GM10248 (cell line): Measurements from ENCODE around the gene TGFB1.

Experiments used
- CTCF ChIA-PET: fragments of 300-600 bp; sonication (Branson Sonifier 250); formaldehyde crosslinking; extraction: SDS; loops from one replicate; lab custom pipeline; 2021; ENCODE audit warnings: antibody characterized with exemption; lab: Yijun Ruan, JAX
- POLR2A ChIA-PET: fragments of 350-650 bp; sonication (Branson Sonifier 250); formaldehyde crosslinking; extraction: SDS; loops from one replicate; lab custom pipeline; 2020; ENCODE audit warnings: antibody characterized with exemption; lab: Yijun Ruan, JAX
- DNase-seq: peaks from one replicate; pipeline ENCODE4 v3.0.0; 2012; ENCODE audit errors: extremely low spot score
- CTCF ChIP-seq: IDR thresholded peaks from 2 replicates; pipeline ENCODE4 v1.5.1; 2012; ENCODE audit warnings: mild to moderate bottlenecking, low read depth; ENCODE audit errors: extremely low read depth, missing control alignments, control extremely low read depth

Gene TGFB1

DNA sequence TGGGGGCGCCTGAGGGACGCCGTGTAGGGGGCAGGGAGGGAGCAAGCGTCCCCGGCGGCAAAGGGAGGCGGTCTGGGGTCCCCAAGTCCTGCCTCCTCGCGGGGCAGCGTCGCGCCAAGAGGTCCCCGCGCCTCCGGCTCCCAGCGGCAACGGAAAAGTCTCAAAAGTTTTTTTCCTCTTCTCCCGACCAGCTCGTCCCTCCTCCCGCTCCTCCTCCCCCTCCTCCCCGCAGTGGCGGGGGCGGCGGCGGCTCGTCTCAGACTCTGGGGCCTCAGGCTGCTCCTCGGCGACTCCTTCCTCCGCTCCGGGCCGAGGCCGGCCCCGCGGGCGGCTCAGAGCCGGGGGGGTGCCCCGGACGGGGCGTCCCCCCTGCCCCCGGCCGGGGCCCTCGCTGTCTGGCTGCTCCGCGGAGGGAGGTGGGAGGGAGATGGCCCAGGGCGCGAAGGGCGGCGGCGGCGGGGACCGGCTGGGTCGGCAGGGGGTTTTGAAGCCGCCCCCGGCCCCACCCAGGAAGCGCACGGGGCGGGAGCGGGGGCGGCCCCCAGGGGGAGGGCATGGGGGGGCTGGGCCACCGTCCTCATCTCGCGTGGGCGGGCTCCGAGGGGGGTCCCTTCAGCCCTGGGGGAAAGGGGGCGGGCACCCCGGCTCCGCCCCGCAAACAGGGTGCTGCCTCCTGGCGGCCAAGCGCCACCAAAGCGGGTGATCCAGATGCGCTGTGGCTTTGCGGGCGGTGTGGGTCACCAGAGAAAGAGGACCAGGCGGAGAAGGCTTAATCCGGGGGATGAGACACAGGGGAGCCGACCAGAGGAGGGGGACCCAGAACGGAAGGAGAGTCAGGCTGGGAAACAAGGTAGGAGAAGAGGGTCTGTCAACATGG is at the start of gene TGFB1:
TSS of gene TGFB1 (minus strand) at position 457 of the 877 bp plus-strand sequence. CDS start 878 bp downstream, outside the sequence.
- POLR2A ChIA-PET, result interaction anchor here (1.0 to 3.2 kb wide), 2 partner anchors 11 to 178 kb away, joined by 3 to 25 read pairs; partner anchors contain the start of gene B9D2
- peak; percentile 90 for TF ChIP-seq CTCF

GRCh38 chr19:41402010-41402409 is 48.3 kb upstream of the TGFB1 start:
- CTCF ChIA-PET, result interaction anchor here (0.9 to 1.1 kb wide), 2 partner anchors 162 to 195 kb away, joined by 3 read pairs; no protein-coding TSS in a partner anchor

More for the DNA sequence above, at the start of gene TGFB1:
- peak; percentile 97 for DNase-seq
- CTCF ChIA-PET, result interaction anchor here (1.2 to 6.7 kb wide), 15 partner anchors 10 to 574 kb away, joined by 3 to 68 read pairs (median 7); partner anchors contain the start of genes B9D2, CCDC97 and ERICH4

GRCh38 chr19:41401483-41401882 is 47.8 kb upstream of the TGFB1 start:
- CTCF ChIA-PET, result interaction anchor here (0.9 to 1.1 kb wide), 2 partner anchors 162 to 196 kb away, joined by 3 read pairs; no protein-coding TSS in a partner anchor
- TF ChIP-seq CTCF, result no peak
- DNase-seq, result no peak
- POLR2A ChIA-PET, result interaction anchor here (1.5 kb wide), 1 partner anchor 38 kb away, joined by 3 read pairs; the partner anchor contains the start of gene DMAC2

More at GRCh38 chr19:41402010-41402409, 48.3 kb upstream of the TGFB1 start:
- POLR2A ChIA-PET, result interaction anchor here (1.5 kb wide), 1 partner anchor 38 kb away, joined by 3 read pairs; the partner anchor contains the start of gene DMAC2
- TF ChIP-seq CTCF, result no peak
- DNase-seq, result no peak

DNA sequence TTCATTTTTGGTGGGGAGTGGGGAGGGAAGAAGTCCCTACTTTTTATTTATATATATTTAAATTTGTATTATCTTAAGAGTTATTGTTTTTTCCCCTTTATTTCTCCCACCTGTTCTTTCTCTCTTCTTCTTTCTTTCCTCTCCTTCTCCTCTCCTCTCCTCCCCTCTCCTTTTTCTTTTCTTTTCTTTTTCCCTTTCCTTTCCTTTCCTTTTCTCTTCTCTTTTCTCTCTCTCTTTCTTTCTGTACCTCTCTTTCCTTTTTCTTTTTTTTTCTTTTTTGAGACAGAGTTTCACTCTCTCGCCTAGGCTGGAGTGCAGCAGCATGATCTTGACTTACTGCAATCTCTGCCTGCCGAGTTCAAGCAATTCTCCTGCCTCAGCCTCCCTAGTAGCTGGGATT is 45.8 kb upstream of the TGFB1 start:
- ChIA-PET POLR2A (no interaction called here), CTCF (no interaction called here)
- no peak for TF ChIP-seq CTCF
- DNase-seq, result no peak

GRCh38 chr19:41399091-41399490 is 45.4 kb upstream of the TGFB1 start:
- no peak for DNase-seq
- ChIA-PET POLR2A (no interaction called here), CTCF (no interaction called here)
- no peak for TF ChIP-seq CTCF

DNA sequence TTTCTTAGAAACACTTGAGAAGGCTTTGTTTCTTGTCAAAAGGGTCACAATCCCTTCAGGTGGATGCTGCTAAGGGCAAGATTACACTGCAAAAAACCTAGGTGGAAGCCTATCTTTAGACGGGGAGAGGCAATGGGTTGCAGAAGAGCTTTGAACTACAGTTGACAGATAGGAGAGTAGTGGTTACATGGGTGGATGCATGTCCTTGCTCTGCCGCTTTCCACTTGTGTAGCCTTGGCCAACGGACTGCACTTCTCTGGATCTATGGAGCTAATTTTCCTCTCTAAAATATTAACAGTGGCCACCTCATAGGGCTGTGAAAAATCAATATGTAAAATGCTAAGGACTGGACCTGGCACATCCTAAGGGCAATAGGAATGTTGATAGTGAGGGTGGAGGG is 44.9 kb upstream of the TGFB1 start:
- CTCF ChIA-PET, result no interaction called here
- POLR2A ChIA-PET, result no interaction called here
- TF ChIP-seq CTCF, result no peak
- no peak for DNase-seq
